ENCODE measurements around the gene FMO5. TPM values are rescaled to one million over a fixed set of nuclear protein-coding genes. Genes with fewer than 3 reads are reported as not detected.
A peak's percentile ranks its signal among the peaks of the same experiment; 100 is the strongest.
"Not testable (repeated sequence)": the region's sequence is repeated elsewhere in the genome, so short reads cannot be mapped to it uniquely, and the experiment has no call there.

The FMO5 gene
- total RNA-seq, 2 donors from 2014 or later = 0.86 to 1.1 TPM

DNA sequence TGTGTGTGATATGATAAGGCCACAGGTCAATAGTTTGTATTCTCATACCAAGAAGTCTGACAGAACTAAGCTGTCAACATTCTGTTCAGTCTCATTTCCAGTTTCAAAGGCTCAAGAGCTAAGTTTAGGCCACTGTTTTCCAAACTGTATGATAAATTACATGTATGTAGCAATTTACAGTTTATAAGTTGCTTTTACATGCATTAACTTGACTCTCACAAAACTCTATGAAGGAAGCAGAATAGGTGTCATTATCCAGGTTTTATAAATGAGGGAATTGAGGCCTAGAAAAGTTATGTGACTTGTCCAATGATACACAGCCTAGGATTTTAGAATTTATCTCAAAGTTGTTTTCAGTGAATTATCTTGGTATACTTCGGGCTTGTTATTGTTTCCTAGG is 23.4 kb downstream of the FMO5 start:
- DNase-seq (ENCODE audit: low spot score) = no peak
- Histone ChIP-seq H3K4me3 (no peak overlapping the region), H3K4me1 (no peaks in the 10 kb centered on the region), H3K27me3 (no peaks in the 10 kb centered on the region), H3K36me3 (no peaks in the 10 kb centered on the region), H3K9me3 (no peaks in the 10 kb centered on the region), H3K27ac (no peak overlapping the region)
- TF ChIP-seq, protein P1, sequence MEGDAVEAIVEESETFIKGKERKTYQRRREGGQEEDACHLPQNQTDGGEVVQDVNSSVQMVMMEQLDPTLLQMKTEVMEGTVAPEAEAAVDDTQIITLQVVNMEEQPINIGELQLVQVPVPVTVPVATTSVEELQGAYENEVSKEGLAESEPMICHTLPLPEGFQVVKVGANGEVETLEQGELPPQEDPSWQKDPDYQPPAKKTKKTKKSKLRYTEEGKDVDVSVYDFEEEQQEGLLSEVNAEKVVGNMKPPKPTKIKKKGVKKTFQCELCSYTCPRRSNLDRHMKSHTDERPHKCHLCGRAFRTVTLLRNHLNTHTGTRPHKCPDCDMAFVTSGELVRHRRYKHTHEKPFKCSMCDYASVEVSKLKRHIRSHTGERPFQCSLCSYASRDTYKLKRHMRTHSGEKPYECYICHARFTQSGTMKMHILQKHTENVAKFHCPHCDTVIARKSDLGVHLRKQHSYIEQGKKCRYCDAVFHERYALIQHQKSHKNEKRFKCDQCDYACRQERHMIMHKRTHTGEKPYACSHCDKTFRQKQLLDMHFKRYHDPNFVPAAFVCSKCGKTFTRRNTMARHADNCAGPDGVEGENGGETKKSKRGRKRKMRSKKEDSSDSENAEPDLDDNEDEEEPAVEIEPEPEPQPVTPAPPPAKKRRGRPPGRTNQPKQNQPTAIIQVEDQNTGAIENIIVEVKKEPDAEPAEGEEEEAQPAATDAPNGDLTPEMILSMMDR (IDR thresholded peaks at IDR 0.05) = no peak

DNA sequence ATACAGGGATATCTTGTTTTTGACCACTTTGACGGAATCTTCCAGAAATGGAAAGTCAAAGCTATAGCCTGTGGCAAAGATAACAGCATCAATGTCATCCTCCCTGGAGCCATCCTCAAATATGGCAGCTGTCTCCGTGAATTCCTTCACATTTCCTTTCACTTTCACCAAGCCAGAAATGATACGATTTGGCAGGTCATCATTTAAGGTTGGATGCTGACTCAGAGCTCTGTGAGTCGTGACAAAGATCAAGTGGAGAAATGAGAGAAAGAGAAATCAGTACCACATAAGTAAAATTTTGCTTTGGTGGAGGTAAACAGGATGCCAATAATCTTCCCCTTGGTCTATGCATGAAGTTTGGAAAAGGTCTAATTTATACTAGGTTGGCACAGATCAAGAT is 23.9 kb downstream of the FMO5 start:
- Histone ChIP-seq H3K27me3 (no peaks in the 10 kb centered on the region), H3K9me3 (no peaks in the 10 kb centered on the region), H3K27ac (no peak overlapping the region), H3K4me1 (no peaks in the 10 kb centered on the region), H3K4me3 (no peak overlapping the region), H3K36me3 (no peaks in the 10 kb centered on the region)
- no peak for DNase-seq (ENCODE audit: low spot score)
- TF ChIP-seq, protein P1 (IDR thresholded peaks at IDR 0.05) = no peak

DNA sequence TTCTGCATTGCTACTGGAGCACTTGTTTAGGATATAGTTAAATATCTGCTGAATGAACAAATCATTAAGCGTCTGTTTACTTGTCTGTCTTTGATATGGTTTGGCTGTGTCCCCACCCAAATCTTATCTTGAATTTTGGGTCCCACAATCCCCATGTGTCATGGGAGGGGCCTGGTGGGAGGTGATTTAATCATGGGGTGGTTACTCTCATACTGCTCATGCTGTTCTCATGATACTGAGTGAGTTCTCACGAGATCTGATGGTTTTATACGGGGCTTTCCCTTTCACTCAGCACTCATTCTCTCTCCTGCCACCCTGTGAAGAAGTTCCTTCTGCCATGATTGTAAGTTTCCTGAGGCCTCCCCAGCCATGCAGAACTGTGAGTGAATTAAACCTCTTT is 27.8 kb downstream of the FMO5 start:
- DNase-seq (ENCODE audit: low spot score); H3K27ac ChIP-seq; H3K4me1 ChIP-seq; H3K36me3 ChIP-seq; H3K9me3 ChIP-seq; H3K4me3 ChIP-seq; H3K27me3 ChIP-seq: not testable (repeated sequence)

- DNase-seq (ENCODE audit: low spot score) = no peak
- no peaks in the 10 kb centered on the region for H3K9me3 ChIP-seq
- H3K4me3 ChIP-seq = no peak overlapping the region
- no peaks in the 10 kb centered on the region for H3K4me1 ChIP-seq
- H3K27me3 ChIP-seq = no peaks in the 10 kb centered on the region
- TF ChIP-seq, protein P1 (IDR thresholded peaks at IDR 0.05) = no peak
- H3K27ac ChIP-seq = no peak overlapping the region
- no peaks in the 10 kb centered on the region for H3K36me3 ChIP-seq
Measured at GRCh38 chr1:147189514-147189913, 35.6 kb downstream of the FMO5 start.

- TF ChIP-seq, protein P1 (IDR thresholded peaks at IDR 0.05) = no peak
- H3K4me1 ChIP-seq = no peaks in the 10 kb centered on the region
- no peaks in the 10 kb centered on the region for H3K27me3 ChIP-seq
- no peaks in the 10 kb centered on the region for H3K9me3 ChIP-seq
- DNase-seq (ENCODE audit: low spot score) = no peak
- H3K27ac ChIP-seq = no peak overlapping the region
- H3K4me3 ChIP-seq = no peak overlapping the region
- H3K36me3 ChIP-seq = no peaks in the 10 kb centered on the region
Measured at GRCh38 chr1:147185432-147185831, 39.7 kb downstream of the FMO5 start.

- TF ChIP-seq, protein P1 (IDR thresholded peaks at IDR 0.05) = no peak
- H3K27ac ChIP-seq = peak overlapping the region in 1 of 2 donors; percentile 33
Measured at GRCh38 chr1:147177611-147178380, 47.3 kb downstream of the FMO5 start.

More at GRCh38 chr1:147177611-147178380, 47.3 kb downstream of the FMO5 start:
- H3K27me3 ChIP-seq = no peaks in the 10 kb centered on the region
- H3K4me1 ChIP-seq = peaks cover 0 to 10% of the 10 kb centered on the region in 2 donors
- H3K4me3 ChIP-seq = peak overlapping the region; percentile 9 to 31
- no peaks in the 10 kb centered on the region for H3K36me3 ChIP-seq
- H3K9me3 ChIP-seq = no peaks in the 10 kb centered on the region
- no peak for DNase-seq (ENCODE audit: low spot score)

Measured in right atrium auricular region (tissue), 2 donors.